DND-41 (cell line): ENCODE data around the gene FCRL4.

Experiments
- ATAC-seq: fragments of 200-7000 bp; cut with Tn5 transposase; 3 replicates; pipeline ENCODE4 v1.9.1; 2021; ENCODE audit warnings: low read depth; ENCODE audit not compliant: insufficient read depth
- DNase-seq: peaks from one replicate; pipeline ENCODE4 v3.0.0-alpha.2; 2020
- H2AFZ ChIP-seq: 2 replicates; pipeline ENCODE4 v1.6.0; 2012; ENCODE audit warnings: low read depth, low read length
- H3K27ac ChIP-seq: 2 replicates; pipeline ENCODE4 v1.5.1; 2012; ENCODE audit warnings: low read length, inconsistent platforms
- H3K27me3 ChIP-seq: fragments of 200-600 bp; sonication (generic); 2 replicates; pipeline ENCODE4 v1.6.0; 2012; ENCODE audit warnings: low read length, mild to moderate bottlenecking, inconsistent platforms; ENCODE audit not compliant: insufficient read depth, poor library complexity
- H3K36me3 ChIP-seq: 2 replicates; pipeline ENCODE4 v1.5.1; 2012; ENCODE audit warnings: low read length, inconsistent platforms; ENCODE audit not compliant: insufficient read depth
- H3K4me1 ChIP-seq: 2 replicates; pipeline ENCODE4 v1.5.1; 2012; ENCODE audit warnings: mild to moderate bottlenecking, low read length; ENCODE audit not compliant: insufficient read depth
- H3K4me2 ChIP-seq: 2 replicates; pipeline ENCODE4 v1.6.0; 2012; ENCODE audit warnings: mild to moderate bottlenecking, moderate library complexity, low read length, inconsistent platforms; ENCODE audit not compliant: insufficient read depth
- H3K4me3 ChIP-seq, 2 experiments: fragments of 200-600 bp in 1 of 2; shearing (Covaris generic) in 1 of 2; 2 replicates each; pipeline ENCODE4 v1.5.1; 2012 to 2016; ENCODE audit warnings: inconsistent platforms in 2 of 2, low read length in 2 of 2, mild to moderate bottlenecking in 2 of 2, low read depth in 1 of 2, moderate library complexity in 1 of 2
- H3K79me2 ChIP-seq: 2 replicates; pipeline ENCODE4 v1.6.0; 2012; ENCODE audit warnings: low read length, inconsistent platforms; ENCODE audit not compliant: insufficient read depth
- H3K9ac ChIP-seq: 2 replicates; pipeline ENCODE4 v1.6.0; 2012; ENCODE audit warnings: low read depth, mild to moderate bottlenecking, inconsistent platforms, low read length, moderate library complexity
- H3K9me3 ChIP-seq: 2 replicates; pipeline ENCODE4 v1.5.1; 2012; ENCODE audit warnings: low read length, moderate library complexity, mild to moderate bottlenecking, inconsistent platforms; ENCODE audit not compliant: insufficient read depth, severe bottlenecking
- H4K20me1 ChIP-seq: 2 replicates; pipeline ENCODE4 v1.6.0; 2012; ENCODE audit warnings: low read length; ENCODE audit not compliant: insufficient read depth
- CTCF ChIP-seq: IDR thresholded peaks from 2 replicates; pipeline ENCODE4 v1.5.1; 2012; ENCODE audit warnings: borderline replicate concordance, low read length, moderate library complexity, mild to moderate bottlenecking; ENCODE audit not compliant: poor library complexity, severe bottlenecking; ENCODE audit errors: extremely low read depth
- EZH2 ChIP-seq: IDR thresholded peaks from 3 replicates; pipeline ENCODE4 v1.6.1; 2012; ENCODE audit warnings: borderline replicate concordance, low read depth, mild to moderate bottlenecking, moderate library complexity, low read length, inconsistent platforms; ENCODE audit not compliant: severe bottlenecking

Gene FCRL4

GRCh38 chr1:157596384-157596783, 1.5 kb downstream of the FCRL4 start:
- Histone ChIP-seq H4K20me1 (no peaks in the 10 kb centered on the region), H3K27ac (peak overlapping the region; percentile 84), H3K9me3 (no peaks in the 10 kb centered on the region), H3K27me3 (no peaks in the 10 kb centered on the region), H3K9ac (no peak overlapping the region; the same call in 1 of the 2 replicates), H3K79me2 (no peaks in the 10 kb centered on the region), H3K4me1 (peaks cover 43% of the 10 kb centered on the region), H3K4me3 (no peak overlapping the region), H2AFZ (no peak overlapping the region), H3K4me2 (no peak overlapping the region; the same call in 1 of the 2 replicates), H3K36me3 (no peaks in the 10 kb centered on the region)
- DNase-seq: no peak
- ATAC-seq: no peak
- no peak for TF ChIP-seq CTCF
- no peak for TF ChIP-seq EZH2

- Histone ChIP-seq H3K27me3 (no peaks in the 10 kb centered on the region), H3K27ac (peak overlapping the region; percentile 84), H3K9me3 (no peaks in the 10 kb centered on the region), H3K4me3 (0 out of 4 replicates have a peak overlapping the region, but pooled peaks of 1 of the 2 experiments have one; percentile 28), H3K79me2 (no peaks in the 10 kb centered on the region), H3K4me1 (peaks cover 43% of the 10 kb centered on the region), H3K36me3 (no peaks in the 10 kb centered on the region), H3K9ac (peak overlapping the region; percentile 30; the same call in 1 of the 2 replicates), H4K20me1 (no peaks in the 10 kb centered on the region), H2AFZ (no peak overlapping the region), H3K4me2 (peak overlapping the region; percentile 42)
- ATAC-seq: peak; percentile 95
- peak; percentile 87 for DNase-seq
- TF ChIP-seq CTCF (peak; percentile 45), EZH2 (no peak)
Observed at GRCh38 chr1:157595356-157595755, 2.5 kb downstream of the FCRL4 start.

- DNase-seq: peak; percentile 31
- H3K36me3 ChIP-seq: no peaks in the 10 kb centered on the region
- ATAC-seq: peak; percentile 60; the same call in 2 of the 3 replicates
- H3K4me3 ChIP-seq: no peak overlapping the region
- H3K79me2 ChIP-seq: no peaks in the 10 kb centered on the region
- TF ChIP-seq EZH2 (no peak), CTCF (no peak)
- H3K27me3 ChIP-seq: no peaks in the 10 kb centered on the region
- no peak overlapping the region for H3K4me2 ChIP-seq
- H3K9me3 ChIP-seq: peaks cover 6% of the 10 kb centered on the region
- peaks cover 45% of the 10 kb centered on the region for H3K4me1 ChIP-seq
- H2AFZ ChIP-seq: no peak overlapping the region
- H3K9ac ChIP-seq: no peak overlapping the region
- no peak overlapping the region for H3K27ac ChIP-seq
- H4K20me1 ChIP-seq: no peaks in the 10 kb centered on the region
Observed at GRCh38 chr1:157585984-157586383, 11.9 kb downstream of the FCRL4 start.

GRCh38 chr1:157584503-157584902, 13.4 kb downstream of the FCRL4 start:
- Histone ChIP-seq H3K27ac (peak overlapping the region; percentile 46), H3K4me3 (no peak overlapping the region), H2AFZ (no peak overlapping the region), H4K20me1 (no peaks in the 10 kb centered on the region), H3K27me3 (no peaks in the 10 kb centered on the region), H3K4me2 (no peak overlapping the region), H3K4me1 (peaks cover 56% of the 10 kb centered on the region), H3K36me3 (no peaks in the 10 kb centered on the region), H3K9me3 (peaks cover 6% of the 10 kb centered on the region), H3K79me2 (no peaks in the 10 kb centered on the region), H3K9ac (no peak overlapping the region)
- TF ChIP-seq EZH2 (no peak), CTCF (no peak)
- no peak for DNase-seq
- ATAC-seq: no peak
